Thyroid gland (tissue), 4 donors: ENCODE data around the gene ZNRF1.

Source experiments
- POLR2A ChIP-seq, 2 donors: fragments of 450-650 bp; IDR thresholded peaks; one replicate each; pipeline ENCODE4 v1.6.1; 2017; ENCODE audit warnings: antibody characterized with exemption in 2 of 2, mild to moderate bottlenecking in 2 of 2, moderate library complexity in 1 of 2
- TF ChIP-seq, protein P1 (sequence below), 6 experiments: fragments of 200-600 bp in 3 of 6; fragments of 450-650 bp in 3 of 6; sonication (generic) in 3 of 6; IDR thresholded peaks; one replicate each; pipeline ENCODE4 v1.5.1; 2016 to 2019; ENCODE audit warnings: antibody characterized with exemption in 6 of 6, mild to moderate bottlenecking in 2 of 6, inconsistent platforms in 1 of 6, moderate library complexity in 1 of 6

- TF ChIP-seq, protein P1, sequence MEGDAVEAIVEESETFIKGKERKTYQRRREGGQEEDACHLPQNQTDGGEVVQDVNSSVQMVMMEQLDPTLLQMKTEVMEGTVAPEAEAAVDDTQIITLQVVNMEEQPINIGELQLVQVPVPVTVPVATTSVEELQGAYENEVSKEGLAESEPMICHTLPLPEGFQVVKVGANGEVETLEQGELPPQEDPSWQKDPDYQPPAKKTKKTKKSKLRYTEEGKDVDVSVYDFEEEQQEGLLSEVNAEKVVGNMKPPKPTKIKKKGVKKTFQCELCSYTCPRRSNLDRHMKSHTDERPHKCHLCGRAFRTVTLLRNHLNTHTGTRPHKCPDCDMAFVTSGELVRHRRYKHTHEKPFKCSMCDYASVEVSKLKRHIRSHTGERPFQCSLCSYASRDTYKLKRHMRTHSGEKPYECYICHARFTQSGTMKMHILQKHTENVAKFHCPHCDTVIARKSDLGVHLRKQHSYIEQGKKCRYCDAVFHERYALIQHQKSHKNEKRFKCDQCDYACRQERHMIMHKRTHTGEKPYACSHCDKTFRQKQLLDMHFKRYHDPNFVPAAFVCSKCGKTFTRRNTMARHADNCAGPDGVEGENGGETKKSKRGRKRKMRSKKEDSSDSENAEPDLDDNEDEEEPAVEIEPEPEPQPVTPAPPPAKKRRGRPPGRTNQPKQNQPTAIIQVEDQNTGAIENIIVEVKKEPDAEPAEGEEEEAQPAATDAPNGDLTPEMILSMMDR (IDR thresholded peaks at IDR 0.05) = no peak
- TF ChIP-seq POLR2A (IDR thresholded peaks at IDR 0.05) = no peak
Observed at GRCh38 chr16:75002474-75002873, 3.6 kb downstream of the ZNRF1 start.
